ENCODE results near the gene EIF3L.

DNA sequence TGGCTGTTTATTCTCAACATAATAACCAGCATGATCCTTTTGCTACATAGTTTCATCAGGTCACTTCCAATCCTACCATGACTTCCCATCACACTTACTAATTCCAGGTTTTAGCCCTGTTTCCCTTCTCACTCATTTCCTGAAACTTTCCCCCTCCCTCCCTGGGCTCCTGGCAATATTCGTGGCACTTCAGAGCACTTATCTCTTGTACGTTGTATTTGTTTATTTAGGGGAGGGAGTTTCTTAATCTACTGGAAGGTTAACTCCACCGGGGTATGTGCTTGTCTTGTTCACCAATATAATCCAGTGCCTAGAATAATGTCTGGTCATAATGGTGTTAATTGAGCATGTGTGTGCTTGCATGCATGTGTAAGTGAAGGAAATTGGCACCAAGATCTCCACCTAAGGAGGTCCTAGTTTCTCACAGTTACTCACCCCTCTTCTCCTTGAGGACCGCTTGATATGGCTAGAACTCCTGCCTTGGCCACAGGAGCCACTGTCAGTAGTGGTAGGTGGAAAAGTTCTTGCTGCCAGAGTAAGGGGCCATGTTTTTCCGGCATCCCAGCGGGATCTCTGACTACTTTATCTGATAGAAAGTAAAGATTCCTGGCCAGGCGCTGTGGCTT is 11.7 kb downstream of the EIF3L start:
- TF ChIP-seq EZH2phosphoT487 (IDR thresholded peaks at IDR 0.05; ENCODE audit: borderline replicate concordance, low read length), result no peak
- TF ChIP-seq, protein P1, sequence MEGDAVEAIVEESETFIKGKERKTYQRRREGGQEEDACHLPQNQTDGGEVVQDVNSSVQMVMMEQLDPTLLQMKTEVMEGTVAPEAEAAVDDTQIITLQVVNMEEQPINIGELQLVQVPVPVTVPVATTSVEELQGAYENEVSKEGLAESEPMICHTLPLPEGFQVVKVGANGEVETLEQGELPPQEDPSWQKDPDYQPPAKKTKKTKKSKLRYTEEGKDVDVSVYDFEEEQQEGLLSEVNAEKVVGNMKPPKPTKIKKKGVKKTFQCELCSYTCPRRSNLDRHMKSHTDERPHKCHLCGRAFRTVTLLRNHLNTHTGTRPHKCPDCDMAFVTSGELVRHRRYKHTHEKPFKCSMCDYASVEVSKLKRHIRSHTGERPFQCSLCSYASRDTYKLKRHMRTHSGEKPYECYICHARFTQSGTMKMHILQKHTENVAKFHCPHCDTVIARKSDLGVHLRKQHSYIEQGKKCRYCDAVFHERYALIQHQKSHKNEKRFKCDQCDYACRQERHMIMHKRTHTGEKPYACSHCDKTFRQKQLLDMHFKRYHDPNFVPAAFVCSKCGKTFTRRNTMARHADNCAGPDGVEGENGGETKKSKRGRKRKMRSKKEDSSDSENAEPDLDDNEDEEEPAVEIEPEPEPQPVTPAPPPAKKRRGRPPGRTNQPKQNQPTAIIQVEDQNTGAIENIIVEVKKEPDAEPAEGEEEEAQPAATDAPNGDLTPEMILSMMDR (conservative IDR thresholded peaks at IDR 0.05; ENCODE audit: low read depth, low read length), result no peak
- TF ChIP-seq EZH2 (IDR thresholded peaks at IDR 0.05; ENCODE audit: low read length, unreplicated experiment), result no peak

Measured in PC-3 (cell line).